WTC11 (cell line): Measurements from ENCODE around the gene CLEC2D. TPM values are rescaled to one million over a fixed set of nuclear protein-coding genes. Genes with fewer than 3 reads are reported as not detected.

Experiments
- ATAC-seq: fragments of 200-7000 bp; cut with Tn5 transposase; 2 replicates; pipeline ENCODE4 v1.10.0; 2021; ENCODE audit warnings: mild to moderate bottlenecking, moderate library complexity
- CTCF ChIA-PET: fragments of 300-600 bp; sonication (Branson Sonifier 250); formaldehyde crosslinking; loops from one replicate; lab custom pipeline; 2021; ENCODE audit warnings: antibody characterized with exemption; lab: Charles Lee
- POLR2A ChIA-PET: fragments of 350-600 bp; sonication (Branson Sonifier 250); formaldehyde crosslinking; loops from one replicate; lab custom pipeline; 2021; ENCODE audit warnings: antibody characterized with exemption; lab: Charles Lee
- DNase-seq: peaks from one replicate; pipeline ENCODE4 v3.0.0; 2021; ENCODE audit warnings: low spot score
- H3K27ac Mint-ChIP-seq: 2 replicates; pipeline ENCODE4 v1.8.0; 2021; ENCODE audit warnings: mixed read lengths
- H3K27me3 Mint-ChIP-seq: 2 replicates; pipeline ENCODE4 v1.8.0; 2021; ENCODE audit warnings: low read depth, mild to moderate bottlenecking, moderate library complexity, mixed read lengths
- H3K36me3 Mint-ChIP-seq: 2 replicates; pipeline ENCODE4 v1.8.0; 2021; ENCODE audit warnings: mixed read lengths
- H3K4me1 Mint-ChIP-seq: 2 replicates; pipeline ENCODE4 v1.8.0; 2022; ENCODE audit warnings: mixed read lengths
- H3K4me3 Mint-ChIP-seq: 2 replicates; pipeline ENCODE4 v1.8.0; 2021; ENCODE audit warnings: mild to moderate bottlenecking, moderate library complexity, mixed read lengths
- H3K9me3 Mint-ChIP-seq: 2 replicates; pipeline ENCODE4 v1.8.0; 2021; ENCODE audit warnings: mixed read lengths
- AFF4 ChIP-seq: sonication (generic); formaldehyde crosslinking; IDR thresholded peaks from 2 replicates; pipeline ENCODE4 v1.8.1; 2023; ENCODE audit warnings: mild to moderate bottlenecking, missing genetic modification reagents, borderline replicate concordance
- ARID4B ChIP-seq: sonication (generic); formaldehyde crosslinking; IDR thresholded peaks from 2 replicates; pipeline ENCODE4 v1.8.0; 2023; ENCODE audit warnings: missing genetic modification reagents, mild to moderate bottlenecking, borderline replicate concordance
- ETV6 ChIP-seq: sonication (generic); formaldehyde crosslinking; IDR thresholded peaks from 2 replicates; pipeline ENCODE4 v1.8.1; 2022; ENCODE audit warnings: mild to moderate bottlenecking, missing genetic modification reagents
- KAT7 ChIP-seq: sonication (generic); formaldehyde crosslinking; IDR thresholded peaks from 2 replicates; pipeline ENCODE4 v1.8.1; 2023; ENCODE audit warnings: missing genetic modification reagents, mild to moderate bottlenecking, borderline replicate concordance
- NFATC4 ChIP-seq: fragments of 250-450 bp; sonication (Bioruptor Pico); IDR thresholded peaks from 2 replicates; pipeline ENCODE4 v1.9.0; 2021; ENCODE audit warnings: mild to moderate bottlenecking
- NFYB ChIP-seq: sonication (generic); formaldehyde crosslinking; conservative IDR thresholded peaks from 2 replicates; pipeline ENCODE4 v1.8.0; 2022; ENCODE audit warnings: low read depth, missing genetic modification reagents
- NR3C1 ChIP-seq: sonication (generic); formaldehyde crosslinking; conservative IDR thresholded peaks from 2 replicates; pipeline ENCODE4 v1.8.1; 2023; ENCODE audit warnings: low read depth, mild to moderate bottlenecking, missing genetic modification reagents
- PREB ChIP-seq: sonication (generic); formaldehyde crosslinking; IDR thresholded peaks from 2 replicates; pipeline ENCODE4 v1.8.1; 2022; ENCODE audit warnings: mild to moderate bottlenecking, missing genetic modification reagents, moderate library complexity, borderline replicate concordance
- SOX15 ChIP-seq: fragments of 250-450 bp; sonication (Bioruptor Pico); IDR thresholded peaks from 2 replicates; pipeline ENCODE4 v1.9.0; 2021; ENCODE audit warnings: mild to moderate bottlenecking
- TCF7 ChIP-seq: sonication (generic); formaldehyde crosslinking; IDR thresholded peaks from 2 replicates; pipeline ENCODE4 v1.8.0; 2022; ENCODE audit warnings: mild to moderate bottlenecking, low read depth, missing genetic modification reagents, moderate library complexity
- ZBTB21 ChIP-seq: sonication (generic); formaldehyde crosslinking; IDR thresholded peaks from 2 replicates; pipeline ENCODE4 v1.8.1; 2023; ENCODE audit warnings: mild to moderate bottlenecking, missing genetic modification reagents, borderline replicate concordance
- ZNF219 ChIP-seq: sonication (generic); formaldehyde crosslinking; IDR thresholded peaks from 2 replicates; pipeline ENCODE4 v1.8.0; 2023; ENCODE audit warnings: missing genetic modification reagents, mild to moderate bottlenecking, borderline replicate concordance
- ZNF317 ChIP-seq: sonication (generic); formaldehyde crosslinking; IDR thresholded peaks from 2 replicates; pipeline ENCODE4 v1.8.1; 2023; ENCODE audit warnings: low read depth, mild to moderate bottlenecking, moderate library complexity, missing genetic modification reagents, borderline replicate concordance
- total RNA-seq: library from RNA; stranded (reverse); gene quantifications from 3 replicates; pipeline ENCODE4 v1.2.3, GENCODE V29; 2021
- TF ChIP-seq, protein P1 (sequence below): fragments of 250-450 bp; sonication (Bioruptor Pico); IDR thresholded peaks from 2 replicates; pipeline ENCODE4 v1.9.0; 2021; ENCODE audit warnings: mild to moderate bottlenecking, borderline replicate concordance
- TF ChIP-seq, protein P2 (sequence below): sonication (generic); formaldehyde crosslinking; IDR thresholded peaks from 2 replicates; pipeline ENCODE4 v1.8.1; 2023; ENCODE audit warnings: mild to moderate bottlenecking, missing genetic modification reagents, moderate library complexity
- TF ChIP-seq, protein P3 (sequence below): sonication (generic); formaldehyde crosslinking; conservative IDR thresholded peaks from 2 replicates; pipeline ENCODE4 v1.8.1; 2022; ENCODE audit warnings: mild to moderate bottlenecking, missing genetic modification reagents

Gene CLEC2D
- total RNA-seq, 1 experiment from 2014 or later = 6.2 TPM

GRCh38 chr12:9732921-9733461 lies 63.5 kb downstream of the CLEC2D start, which contains the start of gene CLECL1:
Gene CLECL1 (minus strand): TSS chr12:9733097.
- H3K36me3 Mint-ChIP-seq = no peaks in the 10 kb centered on the region
- CTCF ChIA-PET = interaction anchor here (1.6 to 2.0 kb wide), 2 partner anchors 10 to 25 kb away, joined by 3 to 6 read pairs; no protein-coding TSS in a partner anchor
- H3K4me3 Mint-ChIP-seq = no peak within 1 kb of the TSS
- TF ChIP-seq NR3C1 (CRISPR knock-in tag) (no peak), AFF4 (CRISPR knock-in tag) (no peak), ZBTB21 (CRISPR knock-in tag) (no peak), SOX15 (no peak), ZNF219 (CRISPR knock-in tag) (no peak), TCF7 (no peak), KAT7 (no peak), PREB (no peak), ZNF317 (no peak), ETV6 (CRISPR knock-in tag) (no peak), NFATC4 (CRISPR knock-in tag) (no peak), NFYB (CRISPR knock-in tag) (no peak), ARID4B (CRISPR knock-in tag) (no peak)
- TF ChIP-seq, protein P1, sequence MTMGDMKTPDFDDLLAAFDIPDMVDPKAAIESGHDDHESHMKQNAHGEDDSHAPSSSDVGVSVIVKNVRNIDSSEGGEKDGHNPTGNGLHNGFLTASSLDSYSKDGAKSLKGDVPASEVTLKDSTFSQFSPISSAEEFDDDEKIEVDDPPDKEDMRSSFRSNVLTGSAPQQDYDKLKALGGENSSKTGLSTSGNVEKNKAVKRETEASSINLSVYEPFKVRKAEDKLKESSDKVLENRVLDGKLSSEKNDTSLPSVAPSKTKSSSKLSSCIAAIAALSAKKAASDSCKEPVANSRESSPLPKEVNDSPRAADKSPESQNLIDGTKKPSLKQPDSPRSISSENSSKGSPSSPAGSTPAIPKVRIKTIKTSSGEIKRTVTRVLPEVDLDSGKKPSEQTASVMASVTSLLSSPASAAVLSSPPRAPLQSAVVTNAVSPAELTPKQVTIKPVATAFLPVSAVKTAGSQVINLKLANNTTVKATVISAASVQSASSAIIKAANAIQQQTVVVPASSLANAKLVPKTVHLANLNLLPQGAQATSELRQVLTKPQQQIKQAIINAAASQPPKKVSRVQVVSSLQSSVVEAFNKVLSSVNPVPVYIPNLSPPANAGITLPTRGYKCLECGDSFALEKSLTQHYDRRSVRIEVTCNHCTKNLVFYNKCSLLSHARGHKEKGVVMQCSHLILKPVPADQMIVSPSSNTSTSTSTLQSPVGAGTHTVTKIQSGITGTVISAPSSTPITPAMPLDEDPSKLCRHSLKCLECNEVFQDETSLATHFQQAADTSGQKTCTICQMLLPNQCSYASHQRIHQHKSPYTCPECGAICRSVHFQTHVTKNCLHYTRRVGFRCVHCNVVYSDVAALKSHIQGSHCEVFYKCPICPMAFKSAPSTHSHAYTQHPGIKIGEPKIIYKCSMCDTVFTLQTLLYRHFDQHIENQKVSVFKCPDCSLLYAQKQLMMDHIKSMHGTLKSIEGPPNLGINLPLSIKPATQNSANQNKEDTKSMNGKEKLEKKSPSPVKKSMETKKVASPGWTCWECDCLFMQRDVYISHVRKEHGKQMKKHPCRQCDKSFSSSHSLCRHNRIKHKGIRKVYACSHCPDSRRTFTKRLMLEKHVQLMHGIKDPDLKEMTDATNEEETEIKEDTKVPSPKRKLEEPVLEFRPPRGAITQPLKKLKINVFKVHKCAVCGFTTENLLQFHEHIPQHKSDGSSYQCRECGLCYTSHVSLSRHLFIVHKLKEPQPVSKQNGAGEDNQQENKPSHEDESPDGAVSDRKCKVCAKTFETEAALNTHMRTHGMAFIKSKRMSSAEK (CRISPR knock-in tag) = no peak
- TF ChIP-seq, protein P2, sequence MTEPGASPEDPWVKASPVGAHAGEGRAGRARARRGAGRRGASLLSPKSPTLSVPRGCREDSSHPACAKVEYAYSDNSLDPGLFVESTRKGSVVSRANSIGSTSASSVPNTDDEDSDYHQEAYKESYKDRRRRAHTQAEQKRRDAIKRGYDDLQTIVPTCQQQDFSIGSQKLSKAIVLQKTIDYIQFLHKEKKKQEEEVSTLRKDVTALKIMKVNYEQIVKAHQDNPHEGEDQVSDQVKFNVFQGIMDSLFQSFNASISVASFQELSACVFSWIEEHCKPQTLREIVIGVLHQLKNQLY = no peak
- TF ChIP-seq, protein P3, sequence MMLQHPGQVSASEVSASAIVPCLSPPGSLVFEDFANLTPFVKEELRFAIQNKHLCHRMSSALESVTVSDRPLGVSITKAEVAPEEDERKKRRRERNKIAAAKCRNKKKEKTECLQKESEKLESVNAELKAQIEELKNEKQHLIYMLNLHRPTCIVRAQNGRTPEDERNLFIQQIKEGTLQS (CRISPR knock-in tag) = no peak
- TF ChIP-seq, all 79 proteins: peak for 0
- DNase-seq (no peak), ATAC-seq (no peak)
- no peak within 1 kb of the TSS for H3K27ac Mint-ChIP-seq
- H3K27me3 Mint-ChIP-seq = peaks cover 4% of the 10 kb centered on the region; the same call in 1 of the 2 replicates
- H3K9me3 Mint-ChIP-seq = peaks cover 4% of the 10 kb centered on the region; the same call in 1 of the 2 replicates
- POLR2A ChIA-PET = no interaction called here
- H3K4me1 Mint-ChIP-seq = no peaks in the 10 kb centered on the region
